ENCODE data around the gene TMOD2. TPM values are rescaled to one million over a fixed set of nuclear protein-coding genes. Genes with fewer than 3 reads are reported as not detected.

The TMOD2 gene
- total RNA-seq, 2 donors from 2014 or later, result 5.1 to 7.3 TPM

GRCh38 chr15:51825698-51826097 is 74.3 kb downstream of the TMOD2 start:
- Mint-ChIP-seq H3K9me3 (peaks cover 6 to 7% of the 10 kb centered on the region in 2 donors), H3K4me1 (ENCODE audit: low read depth) (peaks cover 16% of the 10 kb centered on the region), H3K27ac (no peak overlapping the region), H3K36me3 (ENCODE audit: insufficient read depth in 2 of 2) (peaks cover 8 to 11% of the 10 kb centered on the region in 2 donors), H3K27me3 (ENCODE audit: low read depth) (no peaks in the 10 kb centered on the region), H3K4me3 (no peak overlapping the region)
- DNase-seq (no peak), ATAC-seq (replicated peaks in 1 of 2) (no peak)

- no peak for DNase-seq
- peaks cover 0 to 1% of the 10 kb centered on the region in 2 donors for H3K36me3 Mint-ChIP-seq (ENCODE audit: insufficient read depth in 2 of 2)
Observed at GRCh38 chr15:51828621-51829375, 77.4 kb downstream of the TMOD2 start.

DNA sequence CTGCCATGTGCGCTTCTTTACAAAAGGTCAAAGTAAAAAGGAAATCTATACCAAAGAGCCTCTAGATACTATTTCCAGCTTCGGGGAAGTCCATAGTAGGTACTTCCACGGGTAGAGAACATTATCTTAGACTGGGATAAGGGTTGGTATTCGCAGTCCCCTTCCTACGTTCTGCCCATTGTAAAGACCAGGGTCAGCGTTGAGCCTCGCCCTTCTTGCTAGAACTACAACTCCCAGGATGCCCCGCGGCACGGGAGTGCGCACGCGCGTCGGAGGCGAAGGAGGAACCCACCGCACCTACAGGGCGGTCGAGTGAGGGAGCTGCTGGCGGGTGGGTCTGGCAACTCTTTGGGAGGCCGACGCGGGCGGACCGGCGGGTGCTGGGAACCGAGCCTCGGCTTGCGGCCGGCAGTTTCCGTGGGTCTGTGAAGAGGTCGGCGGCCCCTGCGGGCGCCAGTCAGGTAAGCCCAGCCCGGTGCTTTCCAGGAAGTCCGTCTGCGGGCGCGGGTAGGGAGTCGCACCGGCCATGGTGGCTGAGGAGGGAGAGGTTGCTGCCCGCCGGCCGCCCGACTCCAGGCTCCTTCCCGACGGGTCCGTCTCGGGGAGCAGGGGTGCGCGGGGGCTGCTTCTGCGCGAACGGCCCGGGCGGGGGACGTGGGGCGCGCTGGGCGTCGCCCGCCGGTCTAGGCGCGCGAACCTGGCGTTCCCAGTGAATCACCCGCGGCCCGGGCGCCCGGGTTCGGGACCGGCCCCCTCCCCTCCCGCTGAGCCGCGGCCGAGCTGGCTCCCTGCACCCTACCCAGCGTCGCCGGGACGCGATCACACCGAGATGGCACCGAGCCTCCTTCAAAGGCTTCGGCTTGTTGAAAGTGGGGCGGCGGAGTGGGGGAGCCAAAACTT is 78.2 kb downstream of the TMOD2 start, which contains the start of gene TMOD3:
Gene TMOD3 (plus strand): TSS at position 278 of the 900 bp plus-strand sequence. CDS start 33,232 bp downstream, outside the sequence.
- Mint-ChIP-seq H3K4me3 (peak within 1 kb of the TSS; percentile 86 to 94), H3K27ac (peak within 1 kb of the TSS; percentile 91), H3K27me3 (ENCODE audit: low read depth) (no peaks in the 10 kb centered on the region), H3K4me1 (ENCODE audit: low read depth) (peaks cover 54% of the 10 kb centered on the region), H3K36me3 (ENCODE audit: insufficient read depth in 2 of 2) (peaks cover 0 to 1% of the 10 kb centered on the region in 2 donors), H3K9me3 (no peaks in the 10 kb centered on the region)
- DNase-seq (peak; percentile 93 to 95), ATAC-seq (replicated peaks in 1 of 2) (peak; percentile 87 to 89)

More at GRCh38 chr15:51828621-51829375, 77.4 kb downstream of the TMOD2 start:
- H3K27me3 Mint-ChIP-seq (ENCODE audit: low read depth), result no peaks in the 10 kb centered on the region
- H3K9me3 Mint-ChIP-seq, result no peaks in the 10 kb centered on the region
- peak overlapping the region; percentile 83 for H3K27ac Mint-ChIP-seq
- peaks cover 46% of the 10 kb centered on the region for H3K4me1 Mint-ChIP-seq (ENCODE audit: low read depth)
- ATAC-seq (replicated peaks in 1 of 2), result no peak
- peak overlapping the region; percentile 86 to 94 for H3K4me3 Mint-ChIP-seq

- DNase-seq (no peak), ATAC-seq (replicated peaks in 1 of 2) (no peak)
- Mint-ChIP-seq H3K27ac (peak overlapping the region; percentile 91), H3K36me3 (ENCODE audit: insufficient read depth in 2 of 2) (peaks cover 0 to 1% of the 10 kb centered on the region in 2 donors), H3K9me3 (no peaks in the 10 kb centered on the region), H3K4me1 (ENCODE audit: low read depth) (peaks cover 61% of the 10 kb centered on the region), H3K27me3 (ENCODE audit: low read depth) (no peaks in the 10 kb centered on the region), H3K4me3 (peak overlapping the region; percentile 86 to 94)
Observed at GRCh38 chr15:51830276-51830806, 78.9 kb downstream of the TMOD2 start.

DNA sequence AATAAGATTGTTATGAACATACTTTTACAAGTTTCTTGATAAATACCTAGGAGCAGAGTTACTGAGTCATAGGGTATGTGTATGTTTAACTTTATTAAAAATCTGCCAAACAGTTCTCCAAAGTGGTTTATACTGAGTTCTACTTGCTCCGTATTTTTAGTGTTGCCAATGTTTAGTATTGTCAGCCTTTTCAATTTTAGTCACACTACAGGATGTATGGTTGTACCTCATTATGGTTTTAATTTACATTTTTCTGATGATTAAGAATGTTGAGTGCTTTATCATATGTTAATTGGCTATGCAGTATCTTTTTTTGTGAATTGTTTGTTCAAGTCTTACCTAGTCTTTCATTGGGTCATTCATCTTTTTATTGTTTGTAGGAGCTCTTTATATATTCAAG is 82.4 kb downstream of the TMOD2 start:
- no peaks in the 10 kb centered on the region for H3K9me3 Mint-ChIP-seq
- peaks cover 81% of the 10 kb centered on the region for H3K4me1 Mint-ChIP-seq (ENCODE audit: low read depth)
- H3K27me3 Mint-ChIP-seq (ENCODE audit: low read depth), result no peaks in the 10 kb centered on the region
- DNase-seq (no peak), ATAC-seq (replicated peaks in 1 of 2) (peak; percentile 23 to 47)
- H3K36me3 Mint-ChIP-seq (ENCODE audit: insufficient read depth in 2 of 2), result peaks cover 0 to 1% of the 10 kb centered on the region in 2 donors
- peak overlapping the region; percentile 42 to 71 for H3K4me3 Mint-ChIP-seq
- H3K27ac Mint-ChIP-seq, result peak overlapping the region; percentile 68

DNA sequence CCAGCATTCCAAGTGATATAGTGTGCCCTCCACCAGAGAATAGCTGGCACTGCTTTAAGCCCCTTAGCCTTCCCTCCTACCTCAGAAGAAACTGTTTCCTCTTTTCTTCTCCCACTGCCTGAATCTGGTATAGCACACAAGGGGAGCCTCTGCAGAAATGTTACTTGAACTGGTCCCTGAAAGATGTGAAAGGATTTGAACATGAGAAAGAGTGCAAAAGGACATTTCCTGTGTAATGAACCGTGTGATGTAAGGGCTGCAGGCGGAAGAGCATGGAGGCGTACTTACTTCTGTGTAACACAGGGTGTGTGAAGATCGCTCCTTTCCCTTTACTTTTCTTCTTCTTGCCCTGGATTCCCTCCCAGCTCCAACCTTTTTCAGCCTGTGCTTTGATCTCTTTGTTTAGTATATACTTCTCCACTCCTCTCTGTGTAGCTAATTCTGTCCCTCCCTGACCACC is 86.4 kb downstream of the TMOD2 start:
- DNase-seq (no peak), ATAC-seq (replicated peaks in 1 of 2) (peak; percentile 56 to 61)
- Mint-ChIP-seq H3K4me1 (ENCODE audit: low read depth) (peaks cover 93% of the 10 kb centered on the region), H3K27ac (peak overlapping the region; percentile 3), H3K27me3 (ENCODE audit: low read depth) (no peaks in the 10 kb centered on the region), H3K36me3 (ENCODE audit: insufficient read depth in 2 of 2) (no peaks in the 10 kb centered on the region), H3K4me3 (peak overlapping the region; percentile 59 to 73), H3K9me3 (no peaks in the 10 kb centered on the region)

- DNase-seq (no peak), ATAC-seq (replicated peaks in 1 of 2) (no peak)
- H3K4me1 Mint-ChIP-seq (ENCODE audit: low read depth), result peaks cover 93% of the 10 kb centered on the region
- H3K36me3 Mint-ChIP-seq (ENCODE audit: insufficient read depth in 2 of 2), result no peaks in the 10 kb centered on the region
- H3K4me3 Mint-ChIP-seq, result peak overlapping the region; percentile 59 to 73
- no peaks in the 10 kb centered on the region for H3K9me3 Mint-ChIP-seq
- no peak overlapping the region for H3K27ac Mint-ChIP-seq
- H3K27me3 Mint-ChIP-seq (ENCODE audit: low read depth), result no peaks in the 10 kb centered on the region
Observed at GRCh38 chr15:51838270-51838669, 86.9 kb downstream of the TMOD2 start.

- Mint-ChIP-seq H3K27me3 (ENCODE audit: low read depth) (no peaks in the 10 kb centered on the region), H3K4me3 (no peak overlapping the region), H3K4me1 (ENCODE audit: low read depth) (peaks cover 81% of the 10 kb centered on the region), H3K9me3 (no peaks in the 10 kb centered on the region), H3K36me3 (ENCODE audit: insufficient read depth in 2 of 2) (no peaks in the 10 kb centered on the region), H3K27ac (no peak overlapping the region)
- no peak for ATAC-seq (replicated peaks in 1 of 2)
- DNase-seq, result no peak
Observed at GRCh38 chr15:51840692-51841091, 89.3 kb downstream of the TMOD2 start.

- H3K4me3 Mint-ChIP-seq, result peak overlapping the region; percentile 14 to 47
- no peaks in the 10 kb centered on the region for H3K9me3 Mint-ChIP-seq
- ATAC-seq (replicated peaks in 1 of 2), result no peak
- peaks cover 81% of the 10 kb centered on the region for H3K4me1 Mint-ChIP-seq (ENCODE audit: low read depth)
- no peak for DNase-seq
- no peaks in the 10 kb centered on the region for H3K36me3 Mint-ChIP-seq (ENCODE audit: insufficient read depth in 2 of 2)
- no peaks in the 10 kb centered on the region for H3K27me3 Mint-ChIP-seq (ENCODE audit: low read depth)
- no peak overlapping the region for H3K27ac Mint-ChIP-seq
Observed at GRCh38 chr15:51841406-51842040, 90.1 kb downstream of the TMOD2 start.

- DNase-seq (no peak), ATAC-seq (replicated peaks in 1 of 2) (no peak)
- H3K36me3 Mint-ChIP-seq (ENCODE audit: insufficient read depth in 2 of 2), result no peaks in the 10 kb centered on the region
- H3K4me3 Mint-ChIP-seq, result peak overlapping the region; percentile 6 to 27
- peak overlapping the region; percentile 29 for H3K27ac Mint-ChIP-seq
- H3K27me3 Mint-ChIP-seq (ENCODE audit: low read depth), result no peaks in the 10 kb centered on the region
- H3K9me3 Mint-ChIP-seq, result no peaks in the 10 kb centered on the region
- peaks cover 81% of the 10 kb centered on the region for H3K4me1 Mint-ChIP-seq (ENCODE audit: low read depth)
Observed at GRCh38 chr15:51842265-51842664, 90.9 kb downstream of the TMOD2 start.

- H3K4me3 Mint-ChIP-seq, result peak overlapping the region in 1 of 2 donors; percentile 30
- H3K9me3 Mint-ChIP-seq, result no peaks in the 10 kb centered on the region
- H3K27me3 Mint-ChIP-seq (ENCODE audit: low read depth), result no peaks in the 10 kb centered on the region
- H3K4me1 Mint-ChIP-seq (ENCODE audit: low read depth), result peaks cover 74% of the 10 kb centered on the region
- no peaks in the 10 kb centered on the region for H3K36me3 Mint-ChIP-seq (ENCODE audit: insufficient read depth in 2 of 2)
- ATAC-seq (replicated peaks in 1 of 2) (peak; percentile 77 to 81), DNase-seq (peak in 1 of 2 donors; percentile 28)
- no peak overlapping the region for H3K27ac Mint-ChIP-seq
Observed at GRCh38 chr15:51842852-51843737, 91.7 kb downstream of the TMOD2 start.
